IgD-negative memory B cell (primary cell): Measurements from ENCODE around the gene TMEM203. TPM values are rescaled to one million over a fixed set of nuclear protein-coding genes. Genes with fewer than 3 reads are reported as not detected.

Experiments
- H3K27ac Mint-ChIP-seq, 3 donors: one replicate each; pipeline ENCODE4 v1.8.0; 2020 to 2022; ENCODE audit warnings: mild to moderate bottlenecking in 3 of 3, mixed read lengths in 3 of 3, moderate library complexity in 1 of 3
- H3K27me3 Mint-ChIP-seq: one replicate; pipeline ENCODE4 v1.8.0; 2021; ENCODE audit warnings: mixed read lengths
- H3K36me3 Mint-ChIP-seq: one replicate; pipeline ENCODE4 v1.8.0; 2020; ENCODE audit warnings: mild to moderate bottlenecking, mixed read lengths
- H3K4me1 Mint-ChIP-seq, 3 donors: one replicate each; pipeline ENCODE4 v1.8.0; 2020 to 2022; ENCODE audit warnings: mixed read lengths in 3 of 3, mild to moderate bottlenecking in 1 of 3
- H3K4me3 Mint-ChIP-seq, 4 donors: one replicate each; pipeline ENCODE4 v1.8.0; 2020 to 2022; ENCODE audit warnings: mild to moderate bottlenecking in 4 of 4, mixed read lengths in 4 of 4, moderate library complexity in 3 of 4
- H3K9me3 Mint-ChIP-seq, 3 donors: one replicate each; pipeline ENCODE4 v1.8.0; 2020 to 2021; ENCODE audit warnings: mixed read lengths in 3 of 3, mild to moderate bottlenecking in 1 of 3
- polyA plus RNA-seq: library from polyadenylated mRNA; unstranded; fragments of 300-500 nt; fragmentation: Illumina TruSeq; gene quantifications from one replicate; pipeline ENCODE4 v1.2.3, GENCODE V29; 2021

TMEM203 gene
- polyA plus RNA-seq, 1 donor from 2014 or later = 106 TPM

DNA sequence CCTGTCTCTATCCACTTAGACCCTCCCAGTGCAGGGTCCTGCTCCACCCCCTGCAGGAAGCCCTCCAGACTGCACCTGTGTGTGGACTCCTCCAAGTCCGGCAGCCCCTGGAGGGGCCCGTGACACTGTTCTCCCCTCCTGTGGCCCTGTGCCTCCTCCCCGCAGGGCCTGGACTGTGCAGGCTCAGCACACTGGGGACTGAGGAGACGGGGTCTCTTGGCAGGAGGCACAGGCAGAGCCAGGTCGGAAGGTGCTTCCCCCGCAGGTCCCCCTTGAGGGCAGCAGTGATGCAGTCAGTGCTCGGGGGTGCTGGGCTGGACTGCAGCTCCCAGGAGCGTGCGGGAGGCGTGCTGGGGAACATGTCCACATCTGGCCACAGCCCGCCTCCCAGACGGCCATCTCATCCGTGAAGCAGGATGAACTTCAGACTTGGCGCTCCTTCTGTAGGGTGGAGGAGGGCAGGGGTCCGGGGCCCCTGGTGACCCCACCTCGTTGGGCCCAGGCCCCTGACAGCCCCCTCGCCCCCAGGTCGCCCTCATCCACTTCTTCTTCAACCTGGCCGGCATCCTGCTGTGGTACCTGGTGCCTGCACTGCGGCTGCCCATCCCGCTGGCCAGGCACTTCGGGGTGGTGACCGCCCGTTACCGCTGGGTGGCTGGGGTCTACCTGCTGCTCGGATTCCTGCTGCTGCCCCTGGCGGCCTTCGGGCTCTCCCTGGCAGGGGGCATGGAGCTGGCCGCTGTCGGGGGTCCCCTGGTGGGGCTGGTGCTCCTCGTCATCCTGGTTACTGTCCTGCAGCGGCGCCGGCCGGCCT lies 30.2 kb upstream of the TMEM203 start:
- H3K4me3 Mint-ChIP-seq = peak overlapping the region in 2 of 4 donors; percentile 38 to 92
- peak overlapping the region in 1 of 3 donors; percentile 73 for H3K27ac Mint-ChIP-seq
- H3K9me3 Mint-ChIP-seq = no peaks in the 10 kb centered on the region
- no peaks in the 10 kb centered on the region for H3K27me3 Mint-ChIP-seq
- no peaks in the 10 kb centered on the region for H3K36me3 Mint-ChIP-seq
- peaks cover 6 to 15% (median 15%) of the 10 kb centered on the region in 3 donors for H3K4me1 Mint-ChIP-seq

DNA sequence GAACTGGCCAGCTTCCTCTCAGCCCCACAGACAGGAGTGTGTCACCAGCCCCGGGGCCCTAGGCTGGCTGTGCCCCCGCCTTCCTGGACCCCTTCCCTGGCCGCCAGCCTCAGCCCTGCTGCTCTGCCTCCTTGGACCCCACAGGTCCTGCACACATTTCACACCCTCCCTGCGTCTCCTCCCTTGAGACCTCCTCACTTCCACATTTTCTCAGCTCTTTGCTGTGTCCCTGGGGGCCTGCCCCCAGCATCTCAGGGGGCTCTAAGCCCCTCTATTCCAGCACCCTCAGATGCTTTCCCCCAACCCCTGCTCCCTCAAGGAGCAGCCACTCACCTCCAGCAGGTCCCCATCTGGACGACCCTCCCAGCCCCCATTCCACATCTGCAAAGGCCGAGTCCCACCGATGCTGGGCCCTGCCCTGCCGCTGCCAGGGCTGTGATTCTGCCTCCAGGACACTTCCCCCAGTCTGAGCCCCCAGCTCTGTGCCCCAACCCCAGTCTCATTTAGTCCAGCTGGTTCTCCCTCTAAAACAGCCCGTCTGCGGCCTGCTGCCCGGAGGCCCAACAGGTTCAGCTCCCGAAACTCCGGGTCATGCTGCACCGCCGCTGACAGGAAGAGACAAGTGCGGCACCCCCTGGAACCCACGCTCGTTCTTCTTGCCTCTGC lies 29.4 kb upstream of the TMEM203 start:
- H3K4me3 Mint-ChIP-seq = peak overlapping the region; percentile 36 to 92 (median 57)
- H3K36me3 Mint-ChIP-seq = no peaks in the 10 kb centered on the region
- H3K27me3 Mint-ChIP-seq = no peaks in the 10 kb centered on the region
- H3K4me1 Mint-ChIP-seq = peaks cover 6 to 15% (median 15%) of the 10 kb centered on the region in 3 donors
- peak overlapping the region in 1 of 3 donors; percentile 13 for H3K27ac Mint-ChIP-seq
- H3K9me3 Mint-ChIP-seq = no peaks in the 10 kb centered on the region

DNA sequence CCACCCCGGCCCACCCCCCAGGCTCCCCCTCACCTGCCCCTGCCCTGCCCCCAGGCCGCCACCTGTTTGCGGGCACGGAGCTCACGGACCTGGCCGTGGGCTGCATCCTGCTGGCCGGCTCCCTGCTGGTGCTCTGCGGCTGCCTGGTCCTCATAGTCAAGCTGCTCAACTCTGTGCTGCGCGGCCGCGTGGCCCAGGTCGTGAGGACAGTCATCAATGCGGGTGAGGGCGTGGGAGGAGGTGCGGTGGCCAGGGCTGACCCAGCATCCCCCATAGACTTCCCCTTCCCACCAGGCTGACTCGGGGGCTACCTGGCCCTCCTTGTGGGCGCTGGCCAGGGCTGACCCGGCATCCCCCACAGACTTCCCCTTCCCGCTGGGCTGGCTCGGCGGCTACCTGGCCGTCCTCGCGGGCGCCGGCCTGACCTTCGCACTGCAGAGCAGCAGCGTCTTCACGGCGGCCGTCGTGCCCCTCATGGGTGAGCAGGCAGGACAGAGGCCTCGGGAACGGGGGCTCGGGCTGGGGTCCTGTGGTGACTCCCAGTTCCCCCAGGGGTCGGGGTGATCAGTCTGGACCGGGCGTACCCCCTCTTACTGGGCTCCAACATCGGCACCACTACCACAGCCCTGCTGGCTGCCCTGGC lies 28.7 kb upstream of the TMEM203 start:
- Mint-ChIP-seq H3K4me1 (peaks cover 6 to 15% (median 13%) of the 10 kb centered on the region in 3 donors), H3K36me3 (no peaks in the 10 kb centered on the region), H3K4me3 (peak overlapping the region in 1 of 4 donors; percentile 52), H3K27me3 (peaks cover 3% of the 10 kb centered on the region), H3K9me3 (no peaks in the 10 kb centered on the region), H3K27ac (no peak overlapping the region)

DNA sequence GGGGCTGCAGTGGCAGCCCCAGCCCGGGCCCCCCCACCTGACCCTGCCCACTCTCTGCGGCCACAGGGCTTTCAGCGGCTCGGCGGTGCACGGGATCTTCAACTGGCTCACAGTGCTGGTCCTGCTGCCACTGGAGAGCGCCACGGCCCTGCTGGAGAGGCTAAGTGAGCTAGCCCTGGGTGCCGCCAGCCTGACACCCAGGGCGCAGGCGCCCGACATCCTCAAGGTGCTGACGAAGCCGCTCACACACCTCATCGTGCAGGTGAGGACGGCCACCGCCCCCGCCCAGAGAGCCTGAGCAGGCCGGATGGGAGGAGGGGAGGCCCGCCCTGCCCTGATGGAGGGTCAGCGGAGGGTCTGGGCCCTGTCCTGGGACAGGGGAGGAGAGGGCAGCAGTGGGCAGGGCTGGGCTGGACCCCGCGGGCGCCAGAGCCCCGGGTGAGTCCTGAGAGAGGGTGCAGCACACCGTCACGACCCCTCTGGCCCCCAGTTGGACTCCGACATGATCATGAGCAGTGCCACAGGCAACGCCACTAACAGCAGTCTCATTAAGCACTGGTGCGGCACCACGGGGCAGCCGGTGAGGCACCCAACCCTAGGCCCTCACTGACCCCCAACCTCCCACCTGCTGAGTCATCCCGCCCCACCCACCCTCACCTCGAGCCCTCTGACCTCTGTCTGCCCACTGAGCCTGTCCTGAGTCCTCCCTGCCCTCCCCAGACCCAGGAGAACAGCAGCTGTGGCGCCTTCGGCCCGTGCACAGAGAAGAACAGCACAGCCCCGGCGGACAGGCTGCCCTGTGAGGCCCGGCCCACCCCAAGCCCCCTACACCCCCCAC lies 27.9 kb upstream of the TMEM203 start:
- H3K27me3 Mint-ChIP-seq = peaks cover 3% of the 10 kb centered on the region
- H3K27ac Mint-ChIP-seq = no peak overlapping the region
- no peaks in the 10 kb centered on the region for H3K36me3 Mint-ChIP-seq
- no peak overlapping the region for H3K4me3 Mint-ChIP-seq
- H3K4me1 Mint-ChIP-seq = peaks cover 6 to 13% (median 10%) of the 10 kb centered on the region in 3 donors
- no peaks in the 10 kb centered on the region for H3K9me3 Mint-ChIP-seq

DNA sequence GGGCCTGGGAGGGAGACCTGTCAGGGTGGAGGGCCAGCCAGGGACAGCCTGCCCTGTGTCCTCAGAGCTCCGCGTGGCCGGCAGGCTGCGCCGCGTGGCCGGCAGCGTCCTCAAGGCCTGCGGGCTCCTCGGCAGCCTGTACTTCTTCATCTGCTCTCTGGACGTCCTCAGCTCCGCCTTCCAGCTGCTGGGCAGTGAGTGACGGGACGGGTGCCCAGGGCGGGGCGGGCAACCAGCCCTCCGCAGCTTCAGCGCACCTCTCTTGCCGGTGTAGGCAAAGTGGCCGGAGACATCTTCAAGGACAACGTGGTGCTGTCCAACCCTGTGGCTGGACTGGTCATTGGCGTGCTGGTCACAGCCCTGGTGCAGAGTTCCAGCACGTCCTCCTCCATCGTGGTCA lies 27.1 kb upstream of the TMEM203 start:
- H3K27ac Mint-ChIP-seq = no peak overlapping the region
- H3K4me1 Mint-ChIP-seq = peaks cover 6 to 11% (median 11%) of the 10 kb centered on the region in 3 donors
- H3K27me3 Mint-ChIP-seq = peaks cover 5% of the 10 kb centered on the region

DNA sequence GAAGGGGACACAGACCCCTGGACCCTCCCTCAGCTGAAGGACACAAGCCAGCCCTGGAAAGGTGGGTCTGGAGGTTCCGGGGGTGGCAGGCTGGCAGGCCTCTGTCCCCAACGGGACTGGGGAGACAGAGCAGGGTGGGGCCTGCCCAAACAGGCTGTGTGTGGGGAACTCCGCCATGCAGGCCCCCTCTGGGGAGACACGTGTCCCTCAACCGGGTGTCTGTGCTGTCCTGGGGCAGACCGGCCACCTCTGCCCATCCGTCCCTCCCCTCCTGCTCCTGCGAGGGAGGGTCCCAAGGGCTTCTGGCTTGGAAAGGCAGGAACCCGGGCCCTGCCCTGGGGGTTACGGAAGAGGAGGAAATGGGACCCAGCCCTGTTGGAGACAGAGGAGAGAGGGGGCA lies 26.7 kb upstream of the TMEM203 start:
- H3K4me1 Mint-ChIP-seq = peaks cover 6 to 11% (median 11%) of the 10 kb centered on the region in 3 donors
- H3K36me3 Mint-ChIP-seq = no peaks in the 10 kb centered on the region
- no peak overlapping the region for H3K4me3 Mint-ChIP-seq
- no peak overlapping the region for H3K27ac Mint-ChIP-seq
- peaks cover 6% of the 10 kb centered on the region for H3K27me3 Mint-ChIP-seq
- H3K9me3 Mint-ChIP-seq = no peaks in the 10 kb centered on the region

More for the DNA sequence above, 27.1 kb upstream of the TMEM203 start:
- Mint-ChIP-seq H3K4me3 (no peak overlapping the region), H3K9me3 (no peaks in the 10 kb centered on the region), H3K36me3 (no peaks in the 10 kb centered on the region)

DNA sequence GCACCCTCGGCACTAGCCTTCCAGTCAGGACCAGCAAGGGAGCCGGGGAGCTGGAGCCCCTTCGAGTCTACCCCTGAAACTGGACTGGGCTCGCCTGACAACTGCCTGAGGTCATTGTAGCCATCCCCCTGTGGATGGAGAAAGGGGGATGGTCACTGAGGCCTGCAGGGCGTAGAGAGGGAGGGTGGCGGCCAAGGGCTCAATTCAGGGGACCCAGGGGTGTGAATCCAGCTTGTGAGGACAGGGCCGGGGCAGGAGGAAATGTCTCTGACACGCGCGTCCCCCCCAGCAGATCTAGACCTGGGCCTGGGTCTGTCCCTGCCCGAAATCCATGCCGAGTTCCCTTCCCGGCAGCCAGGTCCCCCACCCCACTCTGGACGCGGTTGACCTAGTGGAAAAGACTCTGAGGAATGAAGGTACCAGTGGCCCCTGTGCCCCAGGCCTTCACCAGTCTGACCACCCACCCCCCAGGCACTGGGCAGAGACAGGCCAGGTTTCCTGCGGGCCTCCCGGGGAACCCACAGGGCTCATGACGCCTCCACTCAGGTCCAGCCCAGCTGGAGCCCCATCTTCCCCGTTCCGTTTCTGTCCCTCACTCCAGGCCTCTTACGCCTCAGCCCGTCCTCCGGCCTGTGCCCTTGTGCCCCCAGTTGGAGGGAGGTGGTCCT lies 26.1 kb upstream of the TMEM203 start:
- Mint-ChIP-seq H3K4me1 (peaks cover 6 to 11% (median 10%) of the 10 kb centered on the region in 3 donors), H3K27ac (no peak overlapping the region), H3K36me3 (no peaks in the 10 kb centered on the region), H3K4me3 (no peak overlapping the region), H3K9me3 (no peaks in the 10 kb centered on the region), H3K27me3 (peaks cover 6% of the 10 kb centered on the region)

DNA sequence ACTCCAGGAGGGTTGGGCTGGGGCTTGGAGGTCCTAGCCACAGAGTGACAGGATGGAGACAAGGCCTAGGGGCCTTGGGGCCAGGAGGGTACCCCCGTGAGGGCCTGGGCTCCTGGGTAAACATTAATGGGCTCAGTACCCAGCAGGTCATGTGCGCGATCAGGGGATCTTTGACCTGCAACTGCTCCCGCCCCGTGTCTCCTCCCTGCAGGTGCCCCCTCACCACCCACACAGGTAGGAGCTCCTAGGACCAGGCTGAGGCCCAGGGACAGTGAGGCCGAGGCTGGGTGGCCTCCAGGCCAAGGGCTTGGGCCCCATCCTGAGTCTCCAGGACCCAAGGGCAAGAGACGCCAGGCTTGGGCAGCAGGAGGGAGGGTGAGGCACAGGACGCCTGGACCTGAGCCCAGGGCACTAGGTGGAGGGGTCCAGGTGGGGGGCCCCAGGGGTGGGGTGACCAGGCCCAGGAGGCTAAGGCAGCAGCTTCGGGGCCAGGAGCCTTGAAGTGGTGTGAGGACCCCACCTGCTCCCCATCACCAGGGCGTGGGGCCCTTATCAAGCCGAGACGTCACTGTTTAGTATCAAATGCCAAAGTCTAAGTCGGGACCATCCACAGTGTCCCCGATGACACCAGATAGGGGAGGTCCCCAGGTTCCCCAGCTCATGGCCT lies 25.4 kb upstream of the TMEM203 start, which contains the start of gene SLC34A3:
TSS of gene SLC34A3 (plus strand) at position 197 of the 667 bp plus-strand sequence. CDS start 802 bp downstream, outside the sequence.
- Mint-ChIP-seq H3K4me1 (peaks cover 6 to 11% (median 10%) of the 10 kb centered on the region in 3 donors), H3K27ac (no peak within 1 kb of the TSS), H3K9me3 (no peaks in the 10 kb centered on the region), H3K27me3 (peaks cover 6% of the 10 kb centered on the region), H3K36me3 (no peaks in the 10 kb centered on the region), H3K4me3 (no peak within 1 kb of the TSS)

DNA sequence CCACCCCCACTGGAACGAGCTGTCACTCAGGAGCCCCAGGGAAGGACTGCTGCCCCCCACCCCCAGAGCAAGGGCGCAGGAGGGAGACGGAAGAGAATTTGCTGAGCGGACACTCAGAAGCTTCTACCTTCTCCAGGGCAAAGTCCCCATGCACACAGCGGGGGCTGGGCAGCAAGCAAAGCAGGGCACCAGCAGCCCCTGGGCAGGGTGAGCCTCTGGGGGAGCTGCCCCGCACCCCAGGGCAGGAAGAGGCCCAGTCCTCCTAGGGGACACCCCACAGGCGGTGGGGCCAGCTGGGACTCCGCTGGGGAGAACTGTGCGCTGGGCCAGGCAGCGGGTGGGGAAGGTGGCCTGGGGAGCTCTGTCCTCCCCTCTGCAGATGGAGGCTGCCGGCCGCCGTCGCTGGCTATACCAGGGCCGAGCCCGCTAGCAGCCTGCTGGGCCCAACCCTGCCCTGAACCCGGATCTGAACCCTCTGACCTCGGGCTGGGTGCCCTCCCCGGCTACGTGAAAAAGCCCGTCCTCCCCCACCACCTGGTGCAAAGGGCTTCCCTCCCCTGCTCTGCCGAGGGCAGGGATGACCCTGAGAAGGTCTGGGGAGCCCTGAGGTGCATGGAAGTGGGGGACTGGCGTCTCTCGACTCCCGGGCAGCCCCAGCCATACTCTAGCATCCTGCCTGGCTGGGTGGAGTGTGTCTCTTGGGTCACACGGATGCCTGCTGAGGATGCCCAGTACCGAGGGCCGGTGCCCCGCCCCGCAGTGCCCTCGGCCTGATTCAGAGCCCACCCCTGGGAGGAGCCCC lies 24.7 kb upstream of the TMEM203 start:
- Mint-ChIP-seq H3K27me3 (peaks cover 6% of the 10 kb centered on the region), H3K4me1 (peaks cover 4 to 8% (median 6%) of the 10 kb centered on the region in 3 donors), H3K36me3 (no peaks in the 10 kb centered on the region), H3K9me3 (no peaks in the 10 kb centered on the region), H3K27ac (no peak overlapping the region), H3K4me3 (no peak overlapping the region)

DNA sequence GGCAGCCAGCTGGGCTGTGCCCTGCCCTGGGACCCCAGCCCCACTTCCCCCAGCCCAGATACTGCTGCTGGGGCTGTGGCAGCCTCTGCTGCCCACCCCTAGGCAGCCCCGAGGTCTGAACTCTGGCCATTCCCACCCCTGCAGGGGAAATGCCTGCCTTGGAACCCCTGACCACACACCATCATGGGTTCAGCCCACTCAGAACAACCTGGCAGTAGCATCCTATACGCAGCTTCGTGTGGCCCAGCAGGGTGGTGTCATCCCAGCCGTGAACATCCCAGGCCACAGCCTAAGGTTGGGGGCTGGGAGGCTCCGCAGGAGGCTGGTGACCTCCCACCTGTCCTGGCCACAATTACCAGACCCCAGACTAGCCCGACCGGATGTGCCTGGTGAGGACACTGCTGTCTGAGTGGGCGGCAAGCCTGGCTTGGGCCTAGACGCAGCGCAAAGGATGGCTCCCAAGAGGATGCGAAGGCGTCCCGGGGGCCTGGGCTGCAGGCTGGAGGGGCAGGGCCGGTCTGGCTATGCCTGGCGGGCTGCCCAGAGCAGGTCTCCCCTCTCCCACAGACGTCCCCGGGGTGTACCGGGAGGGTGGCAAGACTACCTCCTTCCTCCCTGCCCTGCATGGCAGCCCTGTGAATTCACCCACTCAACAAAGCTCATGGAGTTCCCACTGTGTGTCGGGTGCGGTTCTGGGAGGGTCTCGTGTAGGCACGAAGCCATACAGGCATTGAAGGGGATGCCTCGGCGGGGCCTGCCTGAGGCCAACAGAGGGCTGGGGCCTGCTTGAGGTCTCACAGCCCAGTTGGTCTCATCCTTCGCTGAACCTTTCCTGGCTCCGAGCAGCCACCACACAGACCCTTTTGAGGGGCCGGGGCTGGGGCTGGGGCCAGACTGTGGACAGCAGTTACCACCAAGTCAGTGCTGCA lies 23.8 kb upstream of the TMEM203 start:
- Mint-ChIP-seq H3K4me1 (peaks cover 0 to 3% (median 0%) of the 10 kb centered on the region in 3 donors), H3K27ac (no peak overlapping the region), H3K27me3 (peaks cover 6% of the 10 kb centered on the region), H3K36me3 (no peaks in the 10 kb centered on the region), H3K9me3 (no peaks in the 10 kb centered on the region), H3K4me3 (no peak overlapping the region)

DNA sequence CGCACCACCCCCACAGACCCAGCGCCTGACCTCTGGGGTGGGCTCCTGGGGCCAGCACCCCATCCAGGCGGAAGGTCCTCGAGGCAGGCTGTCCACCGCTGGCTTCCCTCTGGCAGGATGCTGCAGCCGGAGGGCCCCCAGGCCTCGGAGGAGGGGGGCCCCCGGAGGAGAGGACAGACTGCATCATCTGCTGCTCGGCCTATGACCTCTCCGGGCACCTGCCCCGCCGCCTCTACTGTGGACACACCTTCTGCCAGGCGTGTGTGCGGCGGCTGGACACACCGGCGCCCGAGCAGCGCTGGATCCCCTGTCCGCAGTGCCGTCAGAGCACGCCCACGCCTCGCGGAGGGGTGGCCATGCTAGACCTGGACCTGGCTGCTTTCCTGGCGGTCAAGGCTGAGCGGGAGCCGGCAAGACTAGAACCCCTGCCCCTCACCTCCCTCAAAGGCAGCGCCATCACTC lies 23.1 kb upstream of the TMEM203 start:
- H3K4me1 Mint-ChIP-seq = peaks cover 0 to 4% (median 2%) of the 10 kb centered on the region in 3 donors
- no peaks in the 10 kb centered on the region for H3K9me3 Mint-ChIP-seq

More for the DNA sequence above, 23.1 kb upstream of the TMEM203 start:
- no peaks in the 10 kb centered on the region for H3K36me3 Mint-ChIP-seq
- H3K4me3 Mint-ChIP-seq = no peak overlapping the region
- H3K27ac Mint-ChIP-seq = no peak overlapping the region
- peaks cover 6% of the 10 kb centered on the region for H3K27me3 Mint-ChIP-seq
